ENCODE measurements around the gene ZBED4. TPM values are rescaled to one million over a fixed set of nuclear protein-coding genes. Genes with fewer than 3 reads are reported as not detected.

ZBED4 gene
- total RNA-seq, 1 experiment from 2014 or later = 21.6 TPM

DNA sequence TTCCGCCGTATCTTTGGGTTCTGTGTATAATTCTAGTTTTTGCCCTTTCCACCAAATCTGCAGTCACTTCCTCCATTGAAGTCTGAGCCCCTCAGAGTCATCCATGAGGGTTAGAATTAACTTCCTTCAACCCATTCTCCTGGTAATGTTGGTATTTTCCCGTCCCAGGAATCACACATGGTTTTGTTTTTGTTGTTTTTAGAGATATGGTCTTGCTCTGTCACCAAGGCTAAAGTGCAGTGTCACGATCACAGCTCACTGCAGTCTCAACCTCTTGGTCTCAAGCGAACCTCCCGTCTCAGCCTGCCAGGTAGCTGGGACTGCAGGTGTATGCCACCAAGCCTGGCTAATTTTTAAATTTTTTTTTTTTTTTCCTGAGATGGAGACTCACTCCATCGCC lies 18.7 kb downstream of the ZBED4 start:
- Histone ChIP-seq H2AFZ (ENCODE audit: low read depth, low read length, poor library complexity, severe bottlenecking) (no peak overlapping the region), H3K4me1 (ENCODE audit: control insufficient read depth in 1 of 2, insufficient read depth in 2 of 2, low read length in 2 of 2) (no peaks in the 10 kb centered on the region), H3K79me2 (ENCODE audit: insufficient read depth, low read length) (peaks cover 97% of the 10 kb centered on the region), H3K27me3 (ENCODE audit: insufficient read depth, low read length) (no peaks in the 10 kb centered on the region), H3K27ac (ENCODE audit: low read depth, low read length) (no peak overlapping the region), H3K4me2 (ENCODE audit: low read length) (no peak overlapping the region), H3K9me3 (ENCODE audit: control insufficient read depth in 1 of 2, insufficient read depth in 1 of 2, low read depth in 1 of 2, low read length in 2 of 2) (peaks cover 11 to 15% of the 10 kb centered on the region in 2 experiments; a peak in 2 of 4 replicates), H4K20me1 (ENCODE audit: insufficient read depth) (no peaks in the 10 kb centered on the region; the same call in 1 of the 2 replicates), H3K36me3 (ENCODE audit: control insufficient read depth in 1 of 2, insufficient read depth in 2 of 2, low read length in 2 of 2) (peaks cover 0 to 5% of the 10 kb centered on the region in 2 experiments; a peak in 1 of 4 replicates), H3K4me3 (replicated peaks in 1 of 2; ENCODE audit: low read depth in 1 of 2, low read length in 2 of 2) (no peak overlapping the region), H3K9ac (ENCODE audit: low read length) (no peak overlapping the region), H3K9me2 (ENCODE audit: insufficient read depth) (no peaks in the 10 kb centered on the region)
- BruUV-seq (replicated peaks) = no TSS peak
- ChIA-PET RAD21 (ENCODE audit: low non-redundant PET in 1 of 2, low total read pairs in 2 of 2, uncharacterized antibody in 2 of 2, unreplicated experiment in 2 of 2) (no interaction called here), POLR2A (no interaction called here), CTCF (no interaction called here)
- ATAC-seq (no peak), DNase-seq (ENCODE audit: low read depth, low spot score) (no peak)
- intact Hi-C loops (cut with micrococcal nuclease) = no loop called here
- TF ChIP-seq ZNF274 (IDR thresholded peaks at IDR 0.05; ENCODE audit: low read depth, low read length) (no peak), ELF1 (IDR thresholded peaks at IDR 0.05; ENCODE audit: borderline replicate concordance, low read depth) (no peak), JUND (IDR thresholded peaks at IDR 0.05) (no peak), RAD21 (IDR thresholded peaks at IDR 0.05; ENCODE audit: low read depth) (no peak), POLR2A (IDR thresholded peaks at IDR 0.05; ENCODE audit: borderline replicate concordance, extremely low read depth, insufficient read depth, insufficient read length) (no peak), YY1 (IDR thresholded peaks at IDR 0.05; ENCODE audit: extremely low read depth, insufficient replicate concordance, low read depth, low read length) (no peak), SIN3A (IDR thresholded peaks at IDR 0.05; ENCODE audit: low read depth) (no peak), CEBPB (IDR thresholded peaks at IDR 0.05; ENCODE audit: low read depth) (no peak), EGR1 (IDR thresholded peaks at IDR 0.05; ENCODE audit: low read depth) (no peak), ZFX (IDR thresholded peaks at IDR 0.05) (no peak), SRF (IDR thresholded peaks at IDR 0.05; ENCODE audit: low read depth) (no peak), TCF7L2 (IDR thresholded peaks at IDR 0.05; ENCODE audit: borderline replicate concordance, extremely low read depth, insufficient read depth, insufficient read length) (no peak), FOSL1 (IDR thresholded peaks at IDR 0.05; ENCODE audit: low read depth) (no peak), CBX3 (IDR thresholded peaks at IDR 0.05; ENCODE audit: low read depth) (no peak)
